H9 (cell line): Measurements from ENCODE around the gene POLR1C. TPM values are rescaled to one million over a fixed set of nuclear protein-coding genes. Genes with fewer than 3 reads are reported as not detected.

ENCODE experiments used
- DNase-seq: peaks from one replicate; pipeline ENCODE4 v3.0.0-alpha.2; 2017
- H2AFZ ChIP-seq: one replicate; pipeline ENCODE4 v1.6.1; 2013; ENCODE audit warnings: mild to moderate bottlenecking, low read length, control low read depth, moderate library complexity
- H2AK5ac ChIP-seq: 2 replicates; pipeline ENCODE4 v1.6.1; 2013; ENCODE audit warnings: low read length, control low read depth, mixed read lengths; ENCODE audit not compliant: insufficient read length
- H2BK120ac ChIP-seq: one replicate; pipeline ENCODE4 v1.6.1; 2013; ENCODE audit warnings: low read depth, mild to moderate bottlenecking, low read length, control low read depth, inconsistent platforms; ENCODE audit not compliant: poor library complexity, severe bottlenecking
- H2BK12ac ChIP-seq: 2 replicates; pipeline ENCODE4 v1.6.1; 2013; ENCODE audit warnings: low read length, control low read depth, mixed read lengths, low read depth; ENCODE audit not compliant: insufficient read length
- H2BK15ac ChIP-seq: 2 replicates; pipeline ENCODE4 v1.6.1; 2013; ENCODE audit warnings: low read depth, low read length, control low read depth
- H2BK20ac ChIP-seq: one replicate; pipeline ENCODE4 v1.6.1; 2013; ENCODE audit warnings: low read depth, mild to moderate bottlenecking, low read length, control low read depth, inconsistent platforms; ENCODE audit not compliant: poor library complexity, severe bottlenecking
- H2BK5ac ChIP-seq: 2 replicates; pipeline ENCODE4 v1.6.1; 2013; ENCODE audit warnings: low read length, control low read depth, mixed read lengths; ENCODE audit not compliant: insufficient read length
- H3K14ac ChIP-seq: 2 replicates; pipeline ENCODE4 v1.6.1; 2013; ENCODE audit warnings: low read length, control low read depth; ENCODE audit not compliant: insufficient read depth
- H3K18ac ChIP-seq: 2 replicates; pipeline ENCODE4 v1.6.1; 2013; ENCODE audit warnings: low read depth, mild to moderate bottlenecking, mixed read lengths, low read length, control low read depth; ENCODE audit not compliant: insufficient read length
- H3K23ac ChIP-seq: 2 replicates; pipeline ENCODE4 v1.6.1; 2013; ENCODE audit warnings: low read length, control low read depth, mixed read lengths, low read depth; ENCODE audit not compliant: insufficient read length
- H3K23me2 ChIP-seq: 2 replicates; pipeline ENCODE4 v1.6.1; 2013; ENCODE audit warnings: low read depth, mild to moderate bottlenecking, mixed read lengths, low read length, control low read depth; ENCODE audit not compliant: insufficient read length, poor library complexity, severe bottlenecking
- H3K27ac ChIP-seq: 2 replicates; pipeline ENCODE4 v1.5.1; 2013; ENCODE audit warnings: low read length, control low read depth, mixed read lengths, low read depth; ENCODE audit not compliant: insufficient read length
- H3K27me3 ChIP-seq: 2 replicates; pipeline ENCODE4 v1.6.1; 2013; ENCODE audit warnings: low read length, control low read depth, inconsistent platforms; ENCODE audit not compliant: insufficient read depth
- H3K4ac ChIP-seq: 2 replicates; pipeline ENCODE4 v1.6.1; 2013; ENCODE audit warnings: low read depth, mild to moderate bottlenecking, control low read depth, inconsistent platforms, low read length, moderate library complexity
- H3K4me1 ChIP-seq: 2 replicates; pipeline ENCODE4 v1.6.1; 2013; ENCODE audit warnings: low read length, control low read depth, inconsistent platforms; ENCODE audit not compliant: insufficient read depth
- H3K4me2 ChIP-seq: 2 replicates; pipeline ENCODE4 v1.6.1; 2013; ENCODE audit warnings: low read length, control low read depth, mixed read lengths; ENCODE audit not compliant: insufficient read length, insufficient read depth
- H3K56ac ChIP-seq: 2 replicates; pipeline ENCODE4 v1.6.1; 2013; ENCODE audit warnings: low read depth, mild to moderate bottlenecking, mixed read lengths, low read length, control low read depth; ENCODE audit not compliant: insufficient read length
- H3K79me1 ChIP-seq: 2 replicates; pipeline ENCODE4 v1.6.1; 2013; ENCODE audit warnings: low read depth, mild to moderate bottlenecking, moderate library complexity, low read length, control low read depth, inconsistent platforms; ENCODE audit not compliant: insufficient read depth, poor library complexity, severe bottlenecking
- H3K79me2 ChIP-seq: 2 replicates; pipeline ENCODE4 v1.6.1; 2013; ENCODE audit warnings: low read length, control low read depth, inconsistent platforms; ENCODE audit not compliant: insufficient read depth
- H3K9ac ChIP-seq: 2 replicates; pipeline ENCODE4 v1.6.1; 2013; ENCODE audit warnings: low read length, control low read depth, mixed read lengths; ENCODE audit not compliant: insufficient read length; ENCODE audit errors: extremely low read depth
- H3K9me3 ChIP-seq: one replicate; pipeline ENCODE4 v1.6.1; 2013; ENCODE audit warnings: low read depth, low read length, inconsistent platforms; ENCODE audit not compliant: control insufficient read depth
- H3T11ph ChIP-seq: one replicate; pipeline ENCODE4 v1.6.1; 2013; ENCODE audit warnings: mild to moderate bottlenecking, low read length, control low read depth, inconsistent platforms
- H4K20me1 ChIP-seq: one replicate; pipeline ENCODE4 v1.6.1; 2013; ENCODE audit not compliant: control insufficient read depth, insufficient read length, insufficient read depth
- H4K5ac ChIP-seq: 2 replicates; pipeline ENCODE4 v1.6.1; 2013; ENCODE audit warnings: low read depth, mild to moderate bottlenecking, mixed read lengths, low read length, control low read depth; ENCODE audit not compliant: insufficient read length
- H4K8ac ChIP-seq: replicated peaks from 2 replicates; pipeline ENCODE4 v1.6.1; 2013; ENCODE audit warnings: low read length, control low read depth, mixed read lengths, low read depth; ENCODE audit not compliant: insufficient read length
- H4K91ac ChIP-seq: 2 replicates; pipeline ENCODE4 v1.6.1; 2013; ENCODE audit warnings: low read depth, mild to moderate bottlenecking, moderate library complexity, mixed read lengths, low read length, control low read depth; ENCODE audit not compliant: insufficient read length
- H3K27ac Mint-ChIP-seq, 3 experiments: 2 replicates in 2 of 3; 3 replicates in 1 of 3; pipeline ENCODE4 v1.8.0; 2020 to 2021; ENCODE audit warnings: mixed read lengths in 3 of 3, mild to moderate bottlenecking in 1 of 3, moderate library complexity in 1 of 3
- H3K27me3 Mint-ChIP-seq: 2 replicates; pipeline ENCODE4 v1.8.0; 2021; ENCODE audit warnings: low read depth, mild to moderate bottlenecking, moderate library complexity, mixed read lengths
- H3K36me3 Mint-ChIP-seq, 3 experiments: 2 replicates in 2 of 3; 3 replicates in 1 of 3; pipeline ENCODE4 v1.8.0; 2020 to 2021; ENCODE audit warnings: low read depth in 3 of 3, mixed read lengths in 3 of 3; ENCODE audit not compliant: insufficient read depth in 1 of 3
- H3K4me1 Mint-ChIP-seq, 2 experiments: 2 replicates each; pipeline ENCODE4 v1.8.0; 2020; ENCODE audit warnings: mixed read lengths in 2 of 2
- H3K4me3 Mint-ChIP-seq, 2 experiments: 2 replicates in 1 of 2; 3 replicates in 1 of 2; pipeline ENCODE4 v1.8.0; 2020 to 2021; ENCODE audit warnings: mild to moderate bottlenecking in 2 of 2, mixed read lengths in 2 of 2, moderate library complexity in 1 of 2
- H3K9me3 Mint-ChIP-seq, 2 experiments: 2 replicates in 1 of 2; 3 replicates in 1 of 2; pipeline ENCODE4 v1.8.0; 2020; ENCODE audit warnings: mild to moderate bottlenecking in 2 of 2, mixed read lengths in 2 of 2, moderate library complexity in 1 of 2
- CTCF ChIP-seq: fragments of 200-600 bp; sonication (generic); conservative IDR thresholded peaks from 3 replicates; pipeline ENCODE4 v1.8.0; 2021; ENCODE audit warnings: antibody characterized with exemption, mild to moderate bottlenecking
- WGBS: extraction: QIAGEN DNeasy Blood & Tissue Kit; methylation state at CpG from one replicate; pipeline ENCODE4 v1.1.7; 2013; ENCODE audit warnings: missing lambda C conversion rate, low lambda C conversion rate, mixed read lengths; ENCODE audit not compliant: insufficient read length; ENCODE audit errors: extremely low coverage; 5-methylcytosine and 5-hydroxymethylcytosine counted together
- total RNA-seq: library from RNA; stranded (reverse); gene quantifications from 2 replicates; pipeline ENCODE4 v1.2.1, GENCODE V29; 2021

POLR1C gene
- total RNA-seq, 1 experiment from 2014 or later: 75.8 TPM

GRCh38 chr6:43522547-43523261 is 5.8 kb downstream of the POLR1C start:
- H3K14ac ChIP-seq: no peak overlapping the region
- peaks cover 7% of the 10 kb centered on the region; the same call in 1 of the 2 replicates for H3K79me2 ChIP-seq
- H2BK20ac ChIP-seq: no peak overlapping the region
- H3K56ac ChIP-seq: no peak overlapping the region
- TF ChIP-seq CTCF: no peak
- H3K27ac ChIP-seq: no peak overlapping the region
- no peak overlapping the region for H3K4ac ChIP-seq
- H3K4me1 ChIP-seq: no peaks in the 10 kb centered on the region
- no peak overlapping the region for H3K18ac ChIP-seq
- H3K79me1 ChIP-seq: peaks cover 3% of the 10 kb centered on the region
- no peak overlapping the region for H4K5ac ChIP-seq
- WGBS: no CpG with 5 or more reads among the region's 8 CpGs
- H3K4me2 ChIP-seq: no peak overlapping the region
- no peak overlapping the region for H3K27ac Mint-ChIP-seq
- H3K23me2 ChIP-seq: peaks cover 5% of the 10 kb centered on the region
- no peaks in the 10 kb centered on the region for H3K4me1 Mint-ChIP-seq
- no peak overlapping the region for H4K91ac ChIP-seq
- no peak overlapping the region for H2BK15ac ChIP-seq
- H2BK5ac ChIP-seq: no peak overlapping the region
- no peaks in the 10 kb centered on the region for H3K27me3 ChIP-seq
- H3K9me3 Mint-ChIP-seq: no peaks in the 10 kb centered on the region
- no peaks in the 10 kb centered on the region for H3K9me3 ChIP-seq
- peaks cover 0 to 59% (median 44%) of the 10 kb centered on the region in 3 experiments; a peak in 5 of 7 replicates for H3K36me3 Mint-ChIP-seq
- no peak for DNase-seq
- no peak overlapping the region for H4K8ac ChIP-seq
- H2AK5ac ChIP-seq: no peak overlapping the region
- no peak overlapping the region for H3K23ac ChIP-seq
- H2BK12ac ChIP-seq: no peak overlapping the region
- H2BK120ac ChIP-seq: no peak overlapping the region
- H3K9ac ChIP-seq: no peak overlapping the region
- H2AFZ ChIP-seq: no peak overlapping the region
- no peak overlapping the region for H3K4me3 Mint-ChIP-seq
- no peaks in the 10 kb centered on the region for H3K27me3 Mint-ChIP-seq
- H3T11ph ChIP-seq: no peak overlapping the region
- H4K20me1 ChIP-seq: no peaks in the 10 kb centered on the region
